Chondrocyte (in vitro differentiated cells): ENCODE results near the gene NRXN2. TPM values are rescaled to one million over a fixed set of nuclear protein-coding genes. Genes with fewer than 3 reads are reported as not detected.

Experiments used
- DNase-seq: peaks from one replicate; pipeline ENCODE4 v3.0.0; 2021; ENCODE audit warnings: mixed read lengths, low spot score
- H3K27ac Mint-ChIP-seq: one replicate; pipeline ENCODE4 v1.8.0; 2021; ENCODE audit warnings: mild to moderate bottlenecking, moderate library complexity, mixed read lengths; ENCODE audit not compliant: unreplicated experiment
- H3K27me3 Mint-ChIP-seq: 2 replicates; pipeline ENCODE4 v1.8.0; 2021; ENCODE audit warnings: low read depth, mixed read lengths
- H3K36me3 Mint-ChIP-seq: 2 replicates; pipeline ENCODE4 v1.8.0; 2021; ENCODE audit warnings: low read depth, mixed read lengths
- H3K4me1 Mint-ChIP-seq: 2 replicates; pipeline ENCODE4 v1.8.0; 2021; ENCODE audit warnings: low read depth, mild to moderate bottlenecking, mixed read lengths
- H3K4me3 Mint-ChIP-seq: one replicate; pipeline ENCODE4 v1.8.0; 2021; ENCODE audit warnings: mild to moderate bottlenecking, moderate library complexity, mixed read lengths; ENCODE audit not compliant: unreplicated experiment
- H3K9me3 Mint-ChIP-seq: 2 replicates; pipeline ENCODE4 v1.8.0; 2021; ENCODE audit warnings: low read depth, mixed read lengths
- total RNA-seq: library from RNA; stranded (reverse); gene quantifications from 3 replicates; pipeline ENCODE4 v1.2.1, GENCODE V29; 2021
- TF ChIP-seq, protein P1 (sequence below): fragments of 200-600 bp; sonication (generic); IDR thresholded peaks from 2 replicates; pipeline ENCODE4 v1.5.0; 2021; ENCODE audit warnings: antibody characterized with exemption, mild to moderate bottlenecking, moderate library complexity

NRXN2 gene
- total RNA-seq, 1 donor from 2014 or later, result 1.8 TPM

DNA sequence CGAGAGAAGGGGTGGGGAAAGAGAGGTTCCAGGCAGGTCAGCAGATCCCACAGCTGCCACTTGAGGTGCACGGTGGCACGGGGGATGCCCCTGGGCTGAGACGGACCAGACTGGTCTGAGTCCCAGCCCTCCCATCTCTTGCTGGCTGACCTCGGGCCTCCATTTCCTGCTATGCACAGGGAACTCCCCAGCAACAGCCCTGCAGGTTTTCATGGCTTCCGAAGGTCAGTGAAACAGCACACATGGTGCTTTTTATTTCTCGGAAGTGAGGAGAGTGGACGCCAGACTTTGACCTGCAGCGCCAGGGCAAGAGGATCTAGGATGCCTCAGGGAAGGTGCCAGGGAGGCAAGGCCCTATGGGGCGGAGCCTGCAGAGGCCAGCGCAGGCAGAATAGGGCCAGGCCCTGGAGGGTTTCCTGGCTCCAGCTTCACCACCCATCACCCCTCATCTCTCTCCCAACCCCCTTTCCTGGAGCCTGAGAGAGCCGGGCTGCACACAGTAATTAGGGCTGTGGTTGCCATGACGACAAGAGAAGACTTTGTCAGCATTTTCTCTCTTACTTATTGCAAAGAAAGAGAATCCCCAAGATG, 102.5 kb downstream of the NRXN2 start:
- no peaks in the 10 kb centered on the region for H3K9me3 Mint-ChIP-seq
- no peaks in the 10 kb centered on the region for H3K27me3 Mint-ChIP-seq
- H3K4me3 Mint-ChIP-seq, result no peak overlapping the region
- no peaks in the 10 kb centered on the region for H3K4me1 Mint-ChIP-seq
- H3K27ac Mint-ChIP-seq, result no peak overlapping the region
- TF ChIP-seq, protein P1, sequence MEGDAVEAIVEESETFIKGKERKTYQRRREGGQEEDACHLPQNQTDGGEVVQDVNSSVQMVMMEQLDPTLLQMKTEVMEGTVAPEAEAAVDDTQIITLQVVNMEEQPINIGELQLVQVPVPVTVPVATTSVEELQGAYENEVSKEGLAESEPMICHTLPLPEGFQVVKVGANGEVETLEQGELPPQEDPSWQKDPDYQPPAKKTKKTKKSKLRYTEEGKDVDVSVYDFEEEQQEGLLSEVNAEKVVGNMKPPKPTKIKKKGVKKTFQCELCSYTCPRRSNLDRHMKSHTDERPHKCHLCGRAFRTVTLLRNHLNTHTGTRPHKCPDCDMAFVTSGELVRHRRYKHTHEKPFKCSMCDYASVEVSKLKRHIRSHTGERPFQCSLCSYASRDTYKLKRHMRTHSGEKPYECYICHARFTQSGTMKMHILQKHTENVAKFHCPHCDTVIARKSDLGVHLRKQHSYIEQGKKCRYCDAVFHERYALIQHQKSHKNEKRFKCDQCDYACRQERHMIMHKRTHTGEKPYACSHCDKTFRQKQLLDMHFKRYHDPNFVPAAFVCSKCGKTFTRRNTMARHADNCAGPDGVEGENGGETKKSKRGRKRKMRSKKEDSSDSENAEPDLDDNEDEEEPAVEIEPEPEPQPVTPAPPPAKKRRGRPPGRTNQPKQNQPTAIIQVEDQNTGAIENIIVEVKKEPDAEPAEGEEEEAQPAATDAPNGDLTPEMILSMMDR, result no peak
- H3K36me3 Mint-ChIP-seq, result no peaks in the 10 kb centered on the region
- no peak for DNase-seq

- H3K9me3 Mint-ChIP-seq, result no peaks in the 10 kb centered on the region
- no peak overlapping the region for H3K27ac Mint-ChIP-seq
- no peak overlapping the region for H3K4me3 Mint-ChIP-seq
These were observed 103.1 kb downstream of the NRXN2 start for GRCh38 chr11:64619811-64620380.

DNA sequence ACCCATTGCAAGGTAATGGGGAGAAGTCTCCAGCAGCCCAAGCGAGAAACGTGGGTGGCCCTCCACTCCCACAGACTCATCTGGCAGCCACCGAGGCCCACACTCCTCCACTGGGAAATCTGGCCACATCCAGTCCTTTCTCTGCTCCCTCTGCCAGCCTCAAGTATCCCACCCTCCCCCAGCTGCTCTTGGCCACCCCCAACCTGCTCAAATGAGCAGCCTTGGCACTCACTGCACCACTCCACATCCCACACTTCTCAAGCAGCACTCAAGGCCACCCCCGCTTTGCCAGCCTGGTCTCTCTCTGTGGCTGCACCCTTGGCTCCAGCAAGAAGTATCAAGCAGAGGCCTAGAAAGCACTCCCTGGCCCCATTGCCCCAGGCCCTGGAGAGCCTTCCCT, 103.8 kb downstream of the NRXN2 start:
- H3K27ac Mint-ChIP-seq, result no peak overlapping the region
- TF ChIP-seq, protein P1, result no peak
- DNase-seq, result no peak
- H3K9me3 Mint-ChIP-seq, result no peaks in the 10 kb centered on the region
- H3K27me3 Mint-ChIP-seq, result no peaks in the 10 kb centered on the region
- no peaks in the 10 kb centered on the region for H3K36me3 Mint-ChIP-seq
- no peaks in the 10 kb centered on the region for H3K4me1 Mint-ChIP-seq
- H3K4me3 Mint-ChIP-seq, result no peak overlapping the region

More at GRCh38 chr11:64619811-64620380, 103.1 kb downstream of the NRXN2 start:
- DNase-seq, result no peak
- no peaks in the 10 kb centered on the region for H3K36me3 Mint-ChIP-seq
- TF ChIP-seq, protein P1, result no peak
- H3K4me1 Mint-ChIP-seq, result no peaks in the 10 kb centered on the region
- no peaks in the 10 kb centered on the region for H3K27me3 Mint-ChIP-seq

- H3K4me3 Mint-ChIP-seq, result no peak overlapping the region
- no peak overlapping the region for H3K27ac Mint-ChIP-seq
- no peaks in the 10 kb centered on the region for H3K9me3 Mint-ChIP-seq
- TF ChIP-seq, protein P1, result no peak
- DNase-seq, result no peak
- H3K27me3 Mint-ChIP-seq, result no peaks in the 10 kb centered on the region
- no peaks in the 10 kb centered on the region for H3K4me1 Mint-ChIP-seq
- H3K36me3 Mint-ChIP-seq, result no peaks in the 10 kb centered on the region
These were observed 106.2 kb downstream of the NRXN2 start for GRCh38 chr11:64616817-64617216.

DNA sequence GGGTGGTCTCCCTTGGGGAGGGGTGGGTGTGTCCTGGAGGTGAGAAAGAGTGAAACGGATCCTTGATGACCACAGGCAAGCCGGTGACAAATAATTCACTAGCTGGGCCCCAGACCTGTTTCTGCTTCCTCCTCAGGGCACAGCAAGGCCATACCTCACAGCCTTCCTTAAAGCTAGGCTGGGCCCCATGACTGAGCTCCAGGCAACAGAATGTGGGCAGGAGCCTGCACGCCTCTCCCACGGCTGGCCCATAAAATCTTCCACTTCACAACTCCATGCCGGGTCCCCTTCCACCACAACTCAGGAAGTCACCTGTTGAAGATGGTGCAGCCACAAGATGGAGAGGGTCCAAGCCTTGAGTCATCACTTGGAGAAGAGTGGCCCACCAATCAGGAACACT, 108.1 kb downstream of the NRXN2 start:
- no peaks in the 10 kb centered on the region for H3K9me3 Mint-ChIP-seq
- H3K4me3 Mint-ChIP-seq, result no peak overlapping the region
- no peak for DNase-seq
- no peaks in the 10 kb centered on the region for H3K36me3 Mint-ChIP-seq
- TF ChIP-seq, protein P1, result no peak
- no peaks in the 10 kb centered on the region for H3K4me1 Mint-ChIP-seq
- H3K27me3 Mint-ChIP-seq, result peaks cover 2% of the 10 kb centered on the region
- H3K27ac Mint-ChIP-seq, result no peak overlapping the region
